ENCODE measurements around the gene MYCL.

DNA sequence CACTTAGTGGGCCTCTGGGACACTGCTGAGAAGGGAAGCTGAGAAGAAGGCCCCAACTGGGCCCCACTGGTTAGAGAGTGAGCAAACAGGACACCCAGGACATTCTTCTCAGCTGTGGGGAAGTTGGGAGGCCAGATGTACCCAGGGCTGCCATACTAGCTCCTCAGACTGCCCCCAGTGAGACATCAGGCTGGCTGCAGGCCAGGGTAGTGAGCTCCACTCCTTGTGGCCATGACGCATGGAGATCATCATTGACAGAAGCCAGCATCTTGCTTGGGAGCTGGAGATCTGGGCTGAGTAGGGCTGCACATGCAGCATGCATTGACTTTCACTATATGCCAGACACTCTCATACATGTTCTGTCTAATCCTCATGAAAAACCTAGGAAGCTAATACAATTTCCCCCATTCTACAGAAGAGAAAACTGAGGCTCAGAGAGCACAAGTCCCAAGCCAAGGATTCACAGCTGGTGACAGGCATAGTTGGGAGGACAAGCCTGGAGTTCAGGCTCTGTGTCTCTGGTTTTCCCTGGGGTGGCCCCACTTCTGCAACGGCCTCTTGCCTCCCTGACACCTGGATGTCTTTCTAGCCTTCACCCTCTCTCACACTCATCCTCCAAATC, 24.1 kb upstream of the MYCL start:
- TF ChIP-seq, protein P1, sequence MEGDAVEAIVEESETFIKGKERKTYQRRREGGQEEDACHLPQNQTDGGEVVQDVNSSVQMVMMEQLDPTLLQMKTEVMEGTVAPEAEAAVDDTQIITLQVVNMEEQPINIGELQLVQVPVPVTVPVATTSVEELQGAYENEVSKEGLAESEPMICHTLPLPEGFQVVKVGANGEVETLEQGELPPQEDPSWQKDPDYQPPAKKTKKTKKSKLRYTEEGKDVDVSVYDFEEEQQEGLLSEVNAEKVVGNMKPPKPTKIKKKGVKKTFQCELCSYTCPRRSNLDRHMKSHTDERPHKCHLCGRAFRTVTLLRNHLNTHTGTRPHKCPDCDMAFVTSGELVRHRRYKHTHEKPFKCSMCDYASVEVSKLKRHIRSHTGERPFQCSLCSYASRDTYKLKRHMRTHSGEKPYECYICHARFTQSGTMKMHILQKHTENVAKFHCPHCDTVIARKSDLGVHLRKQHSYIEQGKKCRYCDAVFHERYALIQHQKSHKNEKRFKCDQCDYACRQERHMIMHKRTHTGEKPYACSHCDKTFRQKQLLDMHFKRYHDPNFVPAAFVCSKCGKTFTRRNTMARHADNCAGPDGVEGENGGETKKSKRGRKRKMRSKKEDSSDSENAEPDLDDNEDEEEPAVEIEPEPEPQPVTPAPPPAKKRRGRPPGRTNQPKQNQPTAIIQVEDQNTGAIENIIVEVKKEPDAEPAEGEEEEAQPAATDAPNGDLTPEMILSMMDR (IDR thresholded peaks at IDR 0.05), result no peak
- TF ChIP-seq POLR2A (IDR thresholded peaks at IDR 0.05), result no peak
